Tibial nerve (tissue), 4 donors: ENCODE measurements around the gene ZNF362. TPM values are rescaled to one million over a fixed set of nuclear protein-coding genes. Genes with fewer than 3 reads are reported as not detected.

Experiments used
- DNase-seq, 2 donors: peaks; one replicate each; pipeline ENCODE4 v3.0.0-alpha.2; 2019; ENCODE audit warnings: low spot score in 2 of 2
- H3K27ac ChIP-seq, 4 donors: fragments of 200-600 bp; sonication (generic) in 3 of 4; one replicate each; pipeline ENCODE4 v1.5.1; 2017 to 2019; ENCODE audit warnings: mild to moderate bottlenecking in 1 of 4
- H3K27me3 ChIP-seq, 2 donors: fragments of 200-600 bp; sonication (generic) in 1 of 2; one replicate each; pipeline versions ENCODE4 v1.5.1 to v1.6.0; 2017 to 2019
- H3K36me3 ChIP-seq, 3 donors: fragments of 200-600 bp; sonication (generic); one replicate each; pipeline ENCODE4 v1.5.1; 2018 to 2019
- H3K4me1 ChIP-seq, 4 donors: fragments of 200-600 bp; sonication (generic) in 3 of 4; one replicate each; pipeline ENCODE4 v1.5.1; 2017 to 2019
- H3K4me3 ChIP-seq, 4 donors: fragments of 200-600 bp; sonication (generic) in 3 of 4; one replicate each; pipeline ENCODE4 v1.5.1; 2017 to 2019; ENCODE audit warnings: mild to moderate bottlenecking in 1 of 4, moderate library complexity in 1 of 4
- H3K9me3 ChIP-seq, 4 donors: fragments of 200-600 bp; sonication (generic) in 3 of 4; one replicate each; pipeline ENCODE4 v1.5.1; 2017 to 2019
- CTCF ChIP-seq, 5 experiments: fragments of 200-600 bp in 3 of 5; fragments of 450-650 bp in 2 of 5; sonication (generic) in 3 of 5; IDR thresholded peaks; one replicate each; pipeline ENCODE4 v1.5.1; 2016 to 2019; ENCODE audit warnings: antibody characterized with exemption in 5 of 5, mild to moderate bottlenecking in 3 of 5, moderate library complexity in 2 of 5
- EP300 ChIP-seq, 2 donors: sonication (generic); formaldehyde crosslinking; IDR thresholded peaks; one replicate each; pipeline ENCODE4 v1.6.1; 2017; ENCODE audit warnings: antibody characterized with exemption in 2 of 2, mild to moderate bottlenecking in 1 of 2
- POLR2A ChIP-seq, 2 donors: fragments of 450-650 bp; IDR thresholded peaks; one replicate each; pipeline ENCODE4 v1.6.1; 2017; ENCODE audit warnings: antibody characterized with exemption in 2 of 2, mild to moderate bottlenecking in 2 of 2, moderate library complexity in 2 of 2
- WGBS, 2 donors: methylation state at CpG; one replicate each; pipeline ENCODE4 v1.1.5; 2018; 5-methylcytosine and 5-hydroxymethylcytosine counted together
- total RNA-seq, 4 donors: library from RNA; depleted of rRNA; stranded (reverse); fragments of >200 nt; gene quantifications; one replicate each; pipeline ENCODE4 v1.1.0, GENCODE V29; 2016

Gene ZNF362
- total RNA-seq, 4 donors from 2014 or later = 14.7 to 21.8 (median 17.3) TPM

- Histone ChIP-seq H3K36me3 (no peaks in the 10 kb centered on the region), H3K9me3 (no peaks in the 10 kb centered on the region), H3K4me1 (peaks cover 0 to 7% (median 0%) of the 10 kb centered on the region in 4 donors), H3K4me3 (no peak overlapping the region), H3K27ac (no peak overlapping the region), H3K27me3 (no peaks in the 10 kb centered on the region)
- WGBS, 2 donors = 91 to 97% methylated on average over 3 of the region's 3 CpGs
- DNase-seq = no peak
- TF ChIP-seq POLR2A (IDR thresholded peaks at IDR 0.05) (no peak), EP300 (IDR thresholded peaks at IDR 0.05) (no peak), CTCF (IDR thresholded peaks at IDR 0.05) (no peak)
Measured at GRCh38 chr1:33232716-33233115, 23.6 kb upstream of the ZNF362 start.

DNA sequence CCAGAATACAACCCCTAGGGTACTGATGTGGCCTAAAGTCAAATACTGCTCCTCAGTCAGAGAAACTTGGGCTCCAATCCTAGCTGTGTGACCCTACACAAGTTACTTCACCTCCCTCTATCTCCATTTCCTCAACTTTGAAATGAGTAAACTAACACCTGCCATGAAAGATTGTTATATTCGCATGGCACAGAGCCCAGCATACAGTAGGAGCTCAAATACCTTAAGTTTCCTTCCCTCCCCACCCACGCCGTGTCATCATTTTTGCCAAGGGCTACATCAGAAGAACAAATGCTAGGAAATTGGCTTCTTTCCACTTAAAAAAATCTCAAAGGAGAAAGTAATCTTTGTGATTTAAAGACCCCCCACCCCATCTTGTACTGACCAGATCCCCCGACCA is 22.2 kb upstream of the ZNF362 start:
- 68 to 74% methylated on average over 4 of the region's 4 CpGs for WGBS, 2 donors
- Histone ChIP-seq H3K9me3 (no peaks in the 10 kb centered on the region), H3K27me3 (no peaks in the 10 kb centered on the region), H3K4me1 (no peaks in the 10 kb centered on the region), H3K36me3 (no peaks in the 10 kb centered on the region), H3K4me3 (no peak overlapping the region), H3K27ac (no peak overlapping the region)
- TF ChIP-seq EP300 (IDR thresholded peaks at IDR 0.05) = no peak
- TF ChIP-seq POLR2A (IDR thresholded peaks at IDR 0.05) = no peak
- no peak for TF ChIP-seq CTCF (IDR thresholded peaks at IDR 0.05)
- no peak for DNase-seq

DNA sequence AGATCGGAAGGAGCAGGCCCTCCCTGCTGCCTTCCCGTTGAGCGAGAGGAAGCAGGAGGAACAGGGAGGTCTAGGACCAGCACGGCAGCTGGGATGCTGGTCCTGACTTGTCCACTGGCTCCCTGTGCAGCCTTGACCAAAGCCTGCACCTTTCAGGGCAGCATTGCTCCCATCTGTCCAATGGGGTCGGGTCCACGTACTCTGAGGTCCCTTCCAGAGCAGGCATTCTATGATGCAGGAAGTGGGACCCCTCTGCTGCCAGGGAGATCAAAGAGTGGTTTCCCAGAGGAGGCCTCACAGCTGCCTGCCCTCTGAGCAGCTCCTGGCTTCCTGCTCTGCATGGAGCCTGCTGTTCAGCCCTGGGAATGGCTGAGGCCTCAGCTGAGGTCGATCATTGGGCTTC is 21.7 kb upstream of the ZNF362 start:
- no peak overlapping the region for H3K4me3 ChIP-seq
- TF ChIP-seq CTCF (IDR thresholded peaks at IDR 0.05) (no peak), POLR2A (IDR thresholded peaks at IDR 0.05) (no peak), EP300 (IDR thresholded peaks at IDR 0.05) (no peak)
- H3K9me3 ChIP-seq = no peaks in the 10 kb centered on the region
- H3K27me3 ChIP-seq = no peaks in the 10 kb centered on the region
- no peaks in the 10 kb centered on the region for H3K36me3 ChIP-seq
- no peaks in the 10 kb centered on the region for H3K4me1 ChIP-seq
- WGBS, 2 donors = 54 to 55% methylated on average over 6 to 7 of the region's 7 CpGs
- no peak for DNase-seq
- no peak overlapping the region for H3K27ac ChIP-seq

DNA sequence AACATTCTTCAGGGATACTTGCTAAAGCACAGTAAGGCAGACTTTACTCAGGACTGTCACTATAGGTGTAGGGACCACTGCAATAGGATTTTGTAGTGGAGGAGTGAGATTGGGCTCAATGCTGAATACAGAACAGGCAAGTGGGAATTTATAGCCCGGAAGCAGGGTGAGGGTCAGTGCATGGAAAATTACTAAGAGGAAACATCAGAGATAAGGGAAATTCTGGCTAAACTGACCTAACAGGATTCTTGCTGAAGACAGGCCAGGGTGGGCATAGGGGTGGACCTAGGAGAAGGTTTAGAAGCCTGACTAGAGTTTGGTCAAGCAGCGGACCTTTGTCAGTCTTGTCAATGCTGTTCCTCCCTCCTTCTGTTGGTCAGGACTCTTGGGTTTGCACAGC is 20.8 kb upstream of the ZNF362 start:
- Histone ChIP-seq H3K4me1 (no peaks in the 10 kb centered on the region), H3K36me3 (no peaks in the 10 kb centered on the region), H3K9me3 (no peaks in the 10 kb centered on the region), H3K4me3 (no peak overlapping the region), H3K27me3 (no peaks in the 10 kb centered on the region), H3K27ac (no peak overlapping the region)
- TF ChIP-seq EP300 (IDR thresholded peaks at IDR 0.05) (no peak), CTCF (IDR thresholded peaks at IDR 0.05) (no peak), POLR2A (IDR thresholded peaks at IDR 0.05) (no peak)
- WGBS, 2 donors = 82 to 88% methylated on average over 2 of the region's 2 CpGs
- DNase-seq = no peak

DNA sequence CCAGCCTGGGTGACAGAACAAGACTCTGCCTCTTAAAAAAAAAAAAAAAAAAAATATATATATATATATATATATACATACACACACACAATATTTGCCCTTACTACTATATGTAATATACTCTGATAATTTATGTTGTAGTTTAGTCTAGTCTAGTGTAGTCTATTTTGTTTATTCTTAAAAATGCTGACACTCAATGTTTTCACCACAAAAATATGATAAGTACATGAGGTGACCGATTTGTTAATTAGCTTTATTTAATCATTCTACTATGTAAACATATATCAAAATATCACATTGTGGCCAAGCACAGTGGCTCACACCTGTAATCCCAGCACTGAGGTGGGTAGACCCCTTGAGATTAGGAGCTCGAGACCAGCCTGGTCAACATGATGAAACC is 19.8 kb upstream of the ZNF362 start:
- Histone ChIP-seq H3K27ac (no peak overlapping the region), H3K9me3 (no peaks in the 10 kb centered on the region), H3K4me3 (no peak overlapping the region), H3K4me1 (no peaks in the 10 kb centered on the region), H3K36me3 (no peaks in the 10 kb centered on the region), H3K27me3 (no peaks in the 10 kb centered on the region)
- DNase-seq = no peak
- TF ChIP-seq POLR2A (IDR thresholded peaks at IDR 0.05) = no peak
- no peak for TF ChIP-seq CTCF (IDR thresholded peaks at IDR 0.05)
- no peak for TF ChIP-seq EP300 (IDR thresholded peaks at IDR 0.05)
- WGBS, 2 donors = 86 to 96% methylated on average over 2 of the region's 2 CpGs
